HepG2 (cell line): ENCODE results near the gene CPNE1. TPM values are rescaled to one million over a fixed set of nuclear protein-coding genes. Genes with fewer than 3 reads are reported as not detected.

Experiments used
- ATAC-seq: fragments of 200-7000 bp; cut with Tn5 transposase; 3 replicates; pipeline ENCODE4 v1.9.1; 2020; ENCODE audit warnings: mild to moderate bottlenecking, moderate library complexity
- BruUV-seq: library from RNA; stranded (reverse); fragments of 400-500 nt; replicated peaks from 2 replicates; lab custom pipeline; 2021; lab: Mats Ljungman, UMichigan
- CTCF ChIA-PET: fragments of 300-600 bp; formaldehyde crosslinking; extraction: SDS; loops from one replicate; lab custom pipeline; 2021; ENCODE audit warnings: low total read pairs, inconsistent platforms, low intra/inter-chr PET ratio; lab: Yijun Ruan, JAX
- POLR2A ChIA-PET: fragments of 350-600 bp; sonication (Branson Sonifier 250); formaldehyde crosslinking; loops from one replicate; lab custom pipeline; 2020; ENCODE audit warnings: antibody characterized with exemption, inconsistent platforms; lab: Yijun Ruan, JAX
- DNase-seq: peaks from one replicate; pipeline ENCODE4 v3.0.0-alpha.2; 2015; ENCODE audit warnings: low spot score
- FAIRE-seq: peaks from 3 replicates; lab custom pipeline; 2011; peaks lifted over from hg19 to GRCh38; lab: Jason Lieb, UNC
- H2AFZ ChIP-seq: one replicate; pipeline ENCODE4 v1.6.1; 2011; ENCODE audit warnings: low read length, inconsistent platforms
- H3K27ac ChIP-seq: fragments of 300-600 bp; 3 replicates; pipeline ENCODE4 v1.8.0; 2011; ENCODE audit warnings: mixed run types, mild to moderate bottlenecking, mixed read lengths, low read length, inconsistent platforms; ENCODE audit not compliant: insufficient read depth; ENCODE audit errors: extremely low read length
- H3K27me3 ChIP-seq, 2 experiments: fragments of 200-600 bp in 1 of 2; 2 replicates in 1 of 2; 3 replicates in 1 of 2; pipeline versions ENCODE4 v1.6.0 to v1.8.0; 2011; ENCODE audit warnings: low read length in 2 of 2, mild to moderate bottlenecking in 2 of 2, moderate library complexity in 2 of 2, inconsistent platforms in 1 of 2; ENCODE audit not compliant: insufficient read depth in 2 of 2, control insufficient read depth in 1 of 2
- H3K36me3 ChIP-seq, 2 experiments: fragments of 200-600 bp in 1 of 2; replicated peaks in 1 of 2; 2 replicates in 1 of 2; 3 replicates in 1 of 2; pipeline versions ENCODE4 v1.5.1 to v1.8.0; 2011; ENCODE audit warnings: low read length in 2 of 2, inconsistent platforms in 1 of 2; ENCODE audit not compliant: insufficient read depth in 2 of 2, control insufficient read depth in 1 of 2
- H3K4me1 ChIP-seq: 2 replicates; pipeline ENCODE4 v1.5.1; 2012; ENCODE audit warnings: low read length, inconsistent platforms; ENCODE audit not compliant: insufficient read depth
- H3K4me2 ChIP-seq: 2 replicates; pipeline ENCODE4 v1.6.0; 2011; ENCODE audit warnings: low read depth, low read length, inconsistent platforms
- H3K4me3 ChIP-seq, 3 experiments: fragments of 200-600 bp in 1 of 3; sonication (generic), shearing (Covaris generic) in 1 of 3; replicated peaks in 1 of 3; 2 replicates each; pipeline ENCODE4 v1.5.1; 2011 to 2016; ENCODE audit warnings: low read length in 3 of 3, inconsistent platforms in 2 of 3, low read depth in 2 of 3, mild to moderate bottlenecking in 2 of 3, control low read depth in 1 of 3, mixed read lengths in 1 of 3; ENCODE audit not compliant: insufficient read depth in 1 of 3
- H3K79me2 ChIP-seq: one replicate; pipeline ENCODE4 v1.6.1; 2011; ENCODE audit warnings: low read length, inconsistent platforms; ENCODE audit not compliant: insufficient read depth
- H3K9ac ChIP-seq: 2 replicates; pipeline ENCODE4 v1.6.0; 2011; ENCODE audit warnings: mild to moderate bottlenecking, low read depth, low read length, inconsistent platforms; ENCODE audit not compliant: insufficient read depth
- H3K9me3 ChIP-seq: 2 replicates; pipeline ENCODE4 v1.5.1; 2012; ENCODE audit warnings: mild to moderate bottlenecking, low read length
- H4K20me1 ChIP-seq: 2 replicates; pipeline ENCODE4 v1.6.0; 2011; ENCODE audit warnings: inconsistent platforms, mild to moderate bottlenecking, low read length, moderate library complexity; ENCODE audit not compliant: insufficient read depth
- ATAD3A ChIP-seq: sonication (generic); formaldehyde crosslinking; IDR thresholded peaks from 2 replicates; pipeline ENCODE4 v1.4.0; 2020; ENCODE audit warnings: missing genetic modification reagents
- BRD4 ChIP-seq: sonication (generic); formaldehyde crosslinking; IDR thresholded peaks from 2 replicates; pipeline ENCODE4 v1.4.0; 2020; ENCODE audit warnings: missing genetic modification reagents
- CBX5 ChIP-seq: sonication (generic); formaldehyde crosslinking; IDR thresholded peaks from 2 replicates; pipeline ENCODE4 v1.4.0; 2020; ENCODE audit warnings: missing genetic modification reagents, borderline replicate concordance
- DR1 ChIP-seq: sonication (generic); formaldehyde crosslinking; IDR thresholded peaks from 2 replicates; pipeline ENCODE4 v1.8.0; 2021; ENCODE audit warnings: mild to moderate bottlenecking, missing genetic modification reagents, inconsistent platforms
- EEA1 ChIP-seq: sonication (generic); formaldehyde crosslinking; IDR thresholded peaks from 2 replicates; pipeline ENCODE4 v1.5.1; 2020; ENCODE audit warnings: mild to moderate bottlenecking, missing genetic modification reagents, borderline replicate concordance
- MXD3 ChIP-seq: IDR thresholded peaks from 2 replicates; pipeline ENCODE4 v1.6.1; 2016; ENCODE audit warnings: mild to moderate bottlenecking, missing biosample characterization, missing genetic modification reagents
- PAF1 ChIP-seq: IDR thresholded peaks from 2 replicates; pipeline ENCODE4 v1.6.1; 2016; ENCODE audit warnings: missing genetic modification reagents, missing compliant biosample characterization
- POLR2G ChIP-seq: fragments of 200-400 bp; formaldehyde crosslinking; IDR thresholded peaks from 2 replicates; pipeline ENCODE4 v1.6.1; 2018; ENCODE audit warnings: mild to moderate bottlenecking, low read depth, low read length, moderate library complexity
- RBAK ChIP-seq: sonication (generic); formaldehyde crosslinking; IDR thresholded peaks from 2 replicates; pipeline ENCODE4 v1.5.1; 2020; ENCODE audit warnings: mild to moderate bottlenecking, missing genetic modification reagents
- RBM22 ChIP-seq: fragments of 200-400 bp; formaldehyde crosslinking; optimal IDR thresholded peaks from 2 replicates; pipeline ENCODE3; 2017; ENCODE audit warnings: mild to moderate bottlenecking, low read length, moderate library complexity
- SIN3B ChIP-seq: fragments of 150-350 bp; IDR thresholded peaks from 2 replicates; pipeline ENCODE4 v1.6.1; 2014; ENCODE audit warnings: low read length
- ZBTB7A ChIP-seq: sonication (generic); formaldehyde crosslinking; IDR thresholded peaks from 2 replicates; pipeline ENCODE4 v1.8.0; 2022; ENCODE audit warnings: mild to moderate bottlenecking, missing genetic modification reagents
- ZNF251 ChIP-seq: sonication (generic); formaldehyde crosslinking; IDR thresholded peaks from 2 replicates; pipeline ENCODE4 v1.9.0; 2021; ENCODE audit warnings: mild to moderate bottlenecking, missing genetic modification reagents
- ZNF263 ChIP-seq: sonication (generic); formaldehyde crosslinking; IDR thresholded peaks from 2 replicates; pipeline ENCODE4 v1.4.0; 2020; ENCODE audit warnings: missing genetic modification reagents
- ZNF570 ChIP-seq: sonication (generic); formaldehyde crosslinking; IDR thresholded peaks from 2 replicates; pipeline ENCODE4 v1.4.0; 2020; ENCODE audit warnings: mild to moderate bottlenecking, missing genetic modification reagents, borderline replicate concordance
- ZNF605 ChIP-seq: sonication (generic); formaldehyde crosslinking; IDR thresholded peaks from 2 replicates; pipeline ENCODE4 v1.8.0; 2022; ENCODE audit warnings: mild to moderate bottlenecking, missing genetic modification reagents
- ZNF891 ChIP-seq: sonication (generic); formaldehyde crosslinking; IDR thresholded peaks from 2 replicates; pipeline ENCODE4 v1.5.0; 2020; ENCODE audit warnings: mild to moderate bottlenecking, missing genetic modification reagents
- WGBS: methylation state at CpG from one replicate; pipeline ENCODE4 v1.1.6; 2017; ENCODE audit warnings: low lambda C conversion rate; 5-methylcytosine and 5-hydroxymethylcytosine counted together
- in situ Hi-C: cut with HindIII; loops from 2 replicates; pipeline ENCODE4 v1.10.0; 2017; ENCODE audit warnings: low pct_unique_long_range_greater_than_20kb; ENCODE audit not compliant: extremely low pct_ligation_motif_present
- intact Hi-C: fragments of 100-400 bp; cut with micrococcal nuclease; formaldehyde crosslinking; loops from one replicate; pipeline ENCODE4 v1.10.0; 2022; ENCODE audit not compliant: unreplicated experiment
- polyA plus RNA-seq, 8 experiments: library from polyadenylated mRNA; depleted of rRNA in 3 of 8; stranded (reverse) in 7 of 8; unstranded in 1 of 8; fragments of >200 nt; fragmentation: Illumina TruSeq in 4 of 8; extraction: Trizol in 4 of 8; gene quantifications; 2 replicates each; pipeline versions ENCODE4 v1.2.1 to v1.2.3, GENCODE V29; 2011 to 2016; ENCODE audit warnings: low read depth in 4 of 8, missing spikeins in 1 of 8, mixed read lengths in 1 of 8; ENCODE audit not compliant: insufficient read depth in 1 of 8
- total RNA-seq, 5 experiments: library from RNA; depleted of rRNA; stranded (reverse); fragments of >200 nt; fragmentation: Illumina TruSeq; extraction: Trizol; gene quantifications; 2 replicates each; pipeline ENCODE4 v1.2.3, GENCODE V29; 2016; ENCODE audit warnings: low read depth in 1 of 5

CPNE1 gene
- total and polyA plus RNA-seq, 2 of the 13 experiments (the other 11 are each of a cell fraction or from before 2014, with no cell fraction given) = 408 to 431 TPM

- TF ChIP-seq ZNF891 (CRISPR knock-in tag) (no peak), ZNF570 (CRISPR knock-in tag) (no peak)
These were observed 19.9 kb downstream of the CPNE1 start (continued) for GRCh38 chr20:35644806-35645205.

GRCh38 chr20:35643045-35643444 is 21.7 kb downstream of the CPNE1 start:
- ATAC-seq = no peak
- Histone ChIP-seq H3K36me3 (no peaks in the 10 kb centered on the region), H3K9ac (no peak overlapping the region)

More at GRCh38 chr20:35643045-35643444, 21.7 kb downstream of the CPNE1 start:
- Histone ChIP-seq H2AFZ (no peak overlapping the region), H3K4me3 (no peak overlapping the region), H3K4me2 (no peak overlapping the region), H3K9me3 (peaks cover under 1% of the 10 kb centered on the region; the same call in 1 of the 2 replicates), H3K4me1 (peaks cover 4% of the 10 kb centered on the region), H3K27me3 (no peaks in the 10 kb centered on the region), H3K79me2 (peaks cover 96% of the 10 kb centered on the region), H3K27ac (no peak overlapping the region), H4K20me1 (peaks cover 47% of the 10 kb centered on the region)
- no TSS peak for BruUV-seq
- intact Hi-C loops = no loop called here
- WGBS = 94% methylated on average over 7 of the region's 7 CpGs
- POLR2A ChIA-PET = interaction anchor here (0.6 to 1.2 kb wide), 4 partner anchors 17 to 79 kb away, joined by 3 to 5 read pairs (median 4); partner anchors contain the start of genes NFS1 and ROMO1
- CTCF ChIA-PET = no interaction called here
- TF ChIP-seq RBAK (CRISPR knock-in tag) (peak; percentile 56; the same call in 1 of the 2 replicates), ATAD3A (no peak), MXD3 (CRISPR knock-in tag) (0 out of 2 replicates have a peak, but pooled peaks have one; percentile 15), PAF1 (CRISPR knock-in tag) (0 out of 2 replicates have a peak, but pooled peaks have one; percentile 75), CBX5 (CRISPR knock-in tag) (0 out of 2 replicates have a peak, but pooled peaks have one; percentile 16), RBM22 (peak; percentile 79), ZNF251 (CRISPR knock-in tag) (no peak), BRD4 (CRISPR knock-in tag) (no peak), ZBTB7A (CRISPR knock-in tag) (no peak), SIN3B (no peak), ZNF263 (peak; percentile 76), ZNF605 (CRISPR knock-in tag) (peak; percentile 47; the same call in 1 of the 2 replicates), POLR2G (peak; percentile 13; the same call in 1 of the 2 replicates), EEA1 (peak; percentile 39; the same call in 1 of the 2 replicates), DR1 (no peak)
- in situ Hi-C loops = no loop called here
- no peak for FAIRE-seq
- no peak for DNase-seq
